HepG2 (cell line): Measurements from ENCODE around the gene MAMDC2. TPM values are rescaled to one million over a fixed set of nuclear protein-coding genes. Genes with fewer than 3 reads are reported as not detected.

ENCODE experiments used
- ATAC-seq: fragments of 200-7000 bp; cut with Tn5 transposase; 3 replicates; pipeline ENCODE4 v1.9.1; 2020; ENCODE audit warnings: mild to moderate bottlenecking, moderate library complexity
- BruUV-seq: library from RNA; stranded (reverse); fragments of 400-500 nt; replicated peaks from 2 replicates; lab custom pipeline; 2021; lab: Mats Ljungman, UMichigan
- CTCF ChIA-PET: fragments of 300-600 bp; formaldehyde crosslinking; extraction: SDS; loops from one replicate; lab custom pipeline; 2021; ENCODE audit warnings: low total read pairs, inconsistent platforms, low intra/inter-chr PET ratio; lab: Yijun Ruan, JAX
- POLR2A ChIA-PET: fragments of 350-600 bp; sonication (Branson Sonifier 250); formaldehyde crosslinking; loops from one replicate; lab custom pipeline; 2020; ENCODE audit warnings: antibody characterized with exemption, inconsistent platforms; lab: Yijun Ruan, JAX
- DNase-seq: peaks from one replicate; pipeline ENCODE4 v3.0.0-alpha.2; 2015; ENCODE audit warnings: low spot score
- FAIRE-seq: peaks from 3 replicates; lab custom pipeline; 2011; peaks lifted over from hg19 to GRCh38; lab: Jason Lieb, UNC
- H2AFZ ChIP-seq: one replicate; pipeline ENCODE4 v1.6.1; 2011; ENCODE audit warnings: low read length, inconsistent platforms
- H3K27ac ChIP-seq: fragments of 300-600 bp; 3 replicates; pipeline ENCODE4 v1.8.0; 2011; ENCODE audit warnings: mixed run types, mild to moderate bottlenecking, mixed read lengths, low read length, inconsistent platforms; ENCODE audit not compliant: insufficient read depth; ENCODE audit errors: extremely low read length
- H3K27me3 ChIP-seq, 2 experiments: fragments of 200-600 bp in 1 of 2; 2 replicates in 1 of 2; 3 replicates in 1 of 2; pipeline versions ENCODE4 v1.6.0 to v1.8.0; 2011; ENCODE audit warnings: low read length in 2 of 2, mild to moderate bottlenecking in 2 of 2, moderate library complexity in 2 of 2, inconsistent platforms in 1 of 2; ENCODE audit not compliant: insufficient read depth in 2 of 2, control insufficient read depth in 1 of 2
- H3K36me3 ChIP-seq, 2 experiments: fragments of 200-600 bp in 1 of 2; replicated peaks in 1 of 2; 2 replicates in 1 of 2; 3 replicates in 1 of 2; pipeline versions ENCODE4 v1.5.1 to v1.8.0; 2011; ENCODE audit warnings: low read length in 2 of 2, inconsistent platforms in 1 of 2; ENCODE audit not compliant: insufficient read depth in 2 of 2, control insufficient read depth in 1 of 2
- H3K4me1 ChIP-seq: 2 replicates; pipeline ENCODE4 v1.5.1; 2012; ENCODE audit warnings: low read length, inconsistent platforms; ENCODE audit not compliant: insufficient read depth
- H3K4me2 ChIP-seq: 2 replicates; pipeline ENCODE4 v1.6.0; 2011; ENCODE audit warnings: low read depth, low read length, inconsistent platforms
- H3K4me3 ChIP-seq, 3 experiments: fragments of 200-600 bp in 1 of 3; sonication (generic), shearing (Covaris generic) in 1 of 3; replicated peaks in 1 of 3; 2 replicates each; pipeline ENCODE4 v1.5.1; 2011 to 2016; ENCODE audit warnings: low read length in 3 of 3, inconsistent platforms in 2 of 3, low read depth in 2 of 3, mild to moderate bottlenecking in 2 of 3, control low read depth in 1 of 3, mixed read lengths in 1 of 3; ENCODE audit not compliant: insufficient read depth in 1 of 3
- H3K79me2 ChIP-seq: one replicate; pipeline ENCODE4 v1.6.1; 2011; ENCODE audit warnings: low read length, inconsistent platforms; ENCODE audit not compliant: insufficient read depth
- H3K9ac ChIP-seq: 2 replicates; pipeline ENCODE4 v1.6.0; 2011; ENCODE audit warnings: mild to moderate bottlenecking, low read depth, low read length, inconsistent platforms; ENCODE audit not compliant: insufficient read depth
- H3K9me3 ChIP-seq: 2 replicates; pipeline ENCODE4 v1.5.1; 2012; ENCODE audit warnings: mild to moderate bottlenecking, low read length
- H4K20me1 ChIP-seq: 2 replicates; pipeline ENCODE4 v1.6.0; 2011; ENCODE audit warnings: inconsistent platforms, mild to moderate bottlenecking, low read length, moderate library complexity; ENCODE audit not compliant: insufficient read depth
- FOXA3 ChIP-seq: IDR thresholded peaks from 2 replicates; pipeline ENCODE4 v1.6.1; 2016; ENCODE audit warnings: missing genetic modification reagents, missing compliant biosample characterization
- KLF13 ChIP-seq: sonication (generic); formaldehyde crosslinking; IDR thresholded peaks from 2 replicates; pipeline ENCODE4 v1.4.0; 2020; ENCODE audit warnings: mild to moderate bottlenecking, missing genetic modification reagents
- MATR3 ChIP-seq: sonication (generic); formaldehyde crosslinking; IDR thresholded peaks from 2 replicates; pipeline ENCODE4 v1.4.0; 2020; ENCODE audit warnings: missing genetic modification reagents
- MIXL1 ChIP-seq: IDR thresholded peaks from 2 replicates; pipeline ENCODE4 v1.6.1; 2016
- SOX5 ChIP-seq: IDR thresholded peaks from 2 replicates; pipeline ENCODE4 v1.6.1; 2016; ENCODE audit warnings: borderline replicate concordance
- U2AF1 ChIP-seq: fragments of 200-400 bp; formaldehyde crosslinking; optimal IDR thresholded peaks from 2 replicates; pipeline ENCODE3; 2017; ENCODE audit warnings: mild to moderate bottlenecking, low read depth, low read length
- ZBTB7A ChIP-seq: sonication (generic); formaldehyde crosslinking; IDR thresholded peaks from 2 replicates; pipeline ENCODE4 v1.8.0; 2022; ENCODE audit warnings: mild to moderate bottlenecking, missing genetic modification reagents
- ZC3H4 ChIP-seq: sonication (generic); formaldehyde crosslinking; IDR thresholded peaks from 2 replicates; pipeline ENCODE4 v1.4.0; 2020; ENCODE audit warnings: missing genetic modification reagents, borderline replicate concordance
- ZGPAT ChIP-seq: IDR thresholded peaks from 2 replicates; pipeline ENCODE4 v1.6.1; 2016; ENCODE audit warnings: mild to moderate bottlenecking
- ZNF12 ChIP-seq: sonication (generic); formaldehyde crosslinking; IDR thresholded peaks from 2 replicates; pipeline ENCODE4 v1.5.0; 2020; ENCODE audit warnings: missing genetic modification reagents
- WGBS: methylation state at CpG from one replicate; pipeline ENCODE4 v1.1.6; 2017; ENCODE audit warnings: low lambda C conversion rate; 5-methylcytosine and 5-hydroxymethylcytosine counted together
- in situ Hi-C: cut with HindIII; loops from 2 replicates; pipeline ENCODE4 v1.10.0; 2017; ENCODE audit warnings: low pct_unique_long_range_greater_than_20kb; ENCODE audit not compliant: extremely low pct_ligation_motif_present
- intact Hi-C: fragments of 100-400 bp; cut with micrococcal nuclease; formaldehyde crosslinking; loops from one replicate; pipeline ENCODE4 v1.10.0; 2022; ENCODE audit not compliant: unreplicated experiment
- polyA plus RNA-seq, 8 experiments: library from polyadenylated mRNA; depleted of rRNA in 3 of 8; stranded (reverse) in 7 of 8; unstranded in 1 of 8; fragments of >200 nt; fragmentation: Illumina TruSeq in 4 of 8; extraction: Trizol in 4 of 8; gene quantifications; 2 replicates each; pipeline versions ENCODE4 v1.2.1 to v1.2.3, GENCODE V29; 2011 to 2016; ENCODE audit warnings: low read depth in 4 of 8, missing spikeins in 1 of 8, mixed read lengths in 1 of 8; ENCODE audit not compliant: insufficient read depth in 1 of 8
- total RNA-seq, 5 experiments: library from RNA; depleted of rRNA; stranded (reverse); fragments of >200 nt; fragmentation: Illumina TruSeq; extraction: Trizol; gene quantifications; 2 replicates each; pipeline ENCODE4 v1.2.3, GENCODE V29; 2016; ENCODE audit warnings: low read depth in 1 of 5
- TF ChIP-seq, protein P1 (sequence below): sonication (generic); formaldehyde crosslinking; IDR thresholded peaks from 2 replicates; pipeline ENCODE4 v1.5.0; 2020; ENCODE audit warnings: mild to moderate bottlenecking, missing genetic modification reagents, borderline replicate concordance

The MAMDC2 gene
- total and polyA plus RNA-seq, 2 of the 13 experiments (the other 11 are each of a cell fraction or from before 2014, with no cell fraction given): not detected

- Histone ChIP-seq H4K20me1 (no peaks in the 10 kb centered on the region), H3K4me2 (peak overlapping the region; percentile 40; the same call in 1 of the 2 replicates), H3K9me3 (no peaks in the 10 kb centered on the region), H2AFZ (no peak overlapping the region), H3K27me3 (peaks cover 0 to 8% of the 10 kb centered on the region in 2 experiments; a peak in 2 of 5 replicates), H3K4me1 (peaks cover 28% of the 10 kb centered on the region), H3K36me3 (no peaks in the 10 kb centered on the region), H3K4me3 (no peak overlapping the region), H3K79me2 (no peaks in the 10 kb centered on the region), H3K9ac (no peak overlapping the region), H3K27ac (no peak overlapping the region)
- FAIRE-seq: no peak
- intact Hi-C loops (loop anchor here (5.0 kb wide), 1 partner anchor 116 kb away; no protein-coding TSS in a partner anchor), in situ Hi-C loops (loop anchor here (5.0 kb wide), 1 partner anchor 139 kb away; no protein-coding TSS in a partner anchor)
- DNase-seq: peak; percentile 22
- BruUV-seq: no TSS peak
- POLR2A ChIA-PET: no interaction called here
- peak; percentile 70 for ATAC-seq
- 14% methylated on average over 5 of the region's 5 CpGs for WGBS
- CTCF ChIA-PET: interaction anchor here (1.7 to 2.4 kb wide), 2 partner anchors 139 to 140 kb away, joined by 10 to 13 read pairs; no protein-coding TSS in a partner anchor
- TF ChIP-seq ZC3H4 (no peak), MIXL1 (no peak), MATR3 (CRISPR knock-in tag) (no peak), ZNF12 (CRISPR knock-in tag) (no peak), U2AF1 (no peak), SOX5 (CRISPR knock-in tag) (peak; percentile 29; the same call in 1 of the 2 replicates), KLF13 (CRISPR knock-in tag) (no peak), FOXA3 (CRISPR knock-in tag) (0 out of 2 replicates have a peak, but pooled peaks have one; percentile 29), ZGPAT (CRISPR knock-in tag) (0 out of 2 replicates have a peak, but pooled peaks have one; percentile 19), ZBTB7A (CRISPR knock-in tag) (no peak)
- TF ChIP-seq, protein P1, sequence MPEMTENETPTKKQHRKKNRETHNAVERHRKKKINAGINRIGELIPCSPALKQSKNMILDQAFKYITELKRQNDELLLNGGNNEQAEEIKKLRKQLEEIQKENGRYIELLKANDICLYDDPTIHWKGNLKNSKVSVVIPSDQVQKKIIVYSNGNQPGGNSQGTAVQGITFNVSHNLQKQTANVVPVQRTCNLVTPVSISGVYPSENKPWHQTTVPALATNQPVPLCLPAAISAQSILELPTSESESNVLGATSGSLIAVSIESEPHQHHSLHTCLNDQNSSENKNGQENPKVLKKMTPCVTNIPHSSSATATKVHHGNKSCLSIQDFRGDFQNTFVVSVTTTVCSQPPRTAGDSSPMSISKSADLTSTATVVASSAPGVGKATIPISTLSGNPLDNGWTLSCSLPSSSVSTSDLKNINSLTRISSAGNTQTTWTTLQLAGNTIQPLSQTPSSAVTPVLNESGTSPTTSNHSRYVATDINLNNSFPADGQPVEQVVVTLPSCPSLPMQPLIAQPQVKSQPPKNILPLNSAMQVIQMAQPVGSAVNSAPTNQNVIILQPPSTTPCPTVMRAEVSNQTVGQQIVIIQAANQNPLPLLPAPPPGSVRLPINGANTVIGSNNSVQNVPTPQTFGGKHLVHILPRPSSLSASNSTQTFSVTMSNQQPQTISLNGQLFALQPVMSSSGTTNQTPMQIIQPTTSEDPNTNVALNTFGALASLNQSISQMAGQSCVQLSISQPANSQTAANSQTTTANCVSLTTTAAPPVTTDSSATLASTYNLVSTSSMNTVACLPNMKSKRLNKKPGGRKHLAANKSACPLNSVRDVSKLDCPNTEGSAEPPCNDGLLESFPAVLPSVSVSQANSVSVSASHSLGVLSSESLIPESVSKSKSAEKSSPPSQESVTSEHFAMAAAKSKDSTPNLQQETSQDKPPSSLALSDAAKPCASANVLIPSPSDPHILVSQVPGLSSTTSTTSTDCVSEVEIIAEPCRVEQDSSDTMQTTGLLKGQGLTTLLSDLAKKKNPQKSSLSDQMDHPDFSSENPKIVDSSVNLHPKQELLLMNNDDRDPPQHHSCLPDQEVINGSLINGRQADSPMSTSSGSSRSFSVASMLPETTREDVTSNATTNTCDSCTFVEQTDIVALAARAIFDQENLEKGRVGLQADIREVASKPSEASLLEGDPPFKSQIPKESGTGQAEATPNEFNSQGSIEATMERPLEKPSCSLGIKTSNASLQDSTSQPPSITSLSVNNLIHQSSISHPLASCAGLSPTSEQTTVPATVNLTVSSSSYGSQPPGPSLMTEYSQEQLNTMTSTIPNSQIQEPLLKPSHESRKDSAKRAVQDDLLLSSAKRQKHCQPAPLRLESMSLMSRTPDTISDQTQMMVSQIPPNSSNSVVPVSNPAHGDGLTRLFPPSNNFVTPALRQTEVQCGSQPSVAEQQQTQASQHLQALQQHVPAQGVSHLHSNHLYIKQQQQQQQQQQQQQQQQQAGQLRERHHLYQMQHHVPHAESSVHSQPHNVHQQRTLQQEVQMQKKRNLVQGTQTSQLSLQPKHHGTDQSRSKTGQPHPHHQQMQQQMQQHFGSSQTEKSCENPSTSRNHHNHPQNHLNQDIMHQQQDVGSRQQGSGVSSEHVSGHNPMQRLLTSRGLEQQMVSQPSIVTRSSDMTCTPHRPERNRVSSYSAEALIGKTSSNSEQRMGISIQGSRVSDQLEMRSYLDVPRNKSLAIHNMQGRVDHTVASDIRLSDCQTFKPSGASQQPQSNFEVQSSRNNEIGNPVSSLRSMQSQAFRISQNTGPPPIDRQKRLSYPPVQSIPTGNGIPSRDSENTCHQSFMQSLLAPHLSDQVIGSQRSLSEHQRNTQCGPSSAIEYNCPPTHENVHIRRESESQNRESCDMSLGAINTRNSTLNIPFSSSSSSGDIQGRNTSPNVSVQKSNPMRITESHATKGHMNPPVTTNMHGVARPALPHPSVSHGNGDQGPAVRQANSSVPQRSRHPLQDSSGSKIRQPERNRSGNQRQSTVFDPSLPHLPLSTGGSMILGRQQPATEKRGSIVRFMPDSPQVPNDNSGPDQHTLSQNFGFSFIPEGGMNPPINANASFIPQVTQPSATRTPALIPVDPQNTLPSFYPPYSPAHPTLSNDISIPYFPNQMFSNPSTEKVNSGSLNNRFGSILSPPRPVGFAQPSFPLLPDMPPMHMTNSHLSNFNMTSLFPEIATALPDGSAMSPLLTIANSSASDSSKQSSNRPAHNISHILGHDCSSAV (CRISPR knock-in tag): no peak
Observed at GRCh38 chr9:70111641-70112236, 68.1 kb downstream of the MAMDC2 start.
